ENCODE measurements around the gene ACVRL1. TPM values are rescaled to one million over a fixed set of nuclear protein-coding genes. Genes with fewer than 3 reads are reported as not detected.

The ACVRL1 gene
- total RNA-seq, 1 experiment from 2014 or later = not detected

GRCh38 chr12:51863933-51864832 lies 43.1 kb upstream of the ACVRL1 start:
- H3K27ac ChIP-seq (ENCODE audit: insufficient read length, low read depth, low read length) = no peak overlapping the region
- H3T11ph ChIP-seq (ENCODE audit: low read length) = no peak overlapping the region

More at GRCh38 chr12:51863933-51864832, 43.1 kb upstream of the ACVRL1 start:
- H2BK15ac ChIP-seq (ENCODE audit: low read depth, low read length) = no peak overlapping the region
- H2BK12ac ChIP-seq (ENCODE audit: insufficient read length, low read depth, low read length) = no peak overlapping the region
- no peak overlapping the region for H4K8ac ChIP-seq (replicated peaks; ENCODE audit: insufficient read length, low read depth, low read length)
- no peak overlapping the region for H2BK5ac ChIP-seq (ENCODE audit: insufficient read length, low read length)
- H2BK120ac ChIP-seq (ENCODE audit: low read depth, low read length, poor library complexity, severe bottlenecking) = no peak overlapping the region
- no peak overlapping the region for H4K91ac ChIP-seq (ENCODE audit: insufficient read length, low read depth, low read length)
- TF ChIP-seq, protein P1, sequence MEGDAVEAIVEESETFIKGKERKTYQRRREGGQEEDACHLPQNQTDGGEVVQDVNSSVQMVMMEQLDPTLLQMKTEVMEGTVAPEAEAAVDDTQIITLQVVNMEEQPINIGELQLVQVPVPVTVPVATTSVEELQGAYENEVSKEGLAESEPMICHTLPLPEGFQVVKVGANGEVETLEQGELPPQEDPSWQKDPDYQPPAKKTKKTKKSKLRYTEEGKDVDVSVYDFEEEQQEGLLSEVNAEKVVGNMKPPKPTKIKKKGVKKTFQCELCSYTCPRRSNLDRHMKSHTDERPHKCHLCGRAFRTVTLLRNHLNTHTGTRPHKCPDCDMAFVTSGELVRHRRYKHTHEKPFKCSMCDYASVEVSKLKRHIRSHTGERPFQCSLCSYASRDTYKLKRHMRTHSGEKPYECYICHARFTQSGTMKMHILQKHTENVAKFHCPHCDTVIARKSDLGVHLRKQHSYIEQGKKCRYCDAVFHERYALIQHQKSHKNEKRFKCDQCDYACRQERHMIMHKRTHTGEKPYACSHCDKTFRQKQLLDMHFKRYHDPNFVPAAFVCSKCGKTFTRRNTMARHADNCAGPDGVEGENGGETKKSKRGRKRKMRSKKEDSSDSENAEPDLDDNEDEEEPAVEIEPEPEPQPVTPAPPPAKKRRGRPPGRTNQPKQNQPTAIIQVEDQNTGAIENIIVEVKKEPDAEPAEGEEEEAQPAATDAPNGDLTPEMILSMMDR (conservative IDR thresholded peaks at IDR 0.05) = no peak
- Mint-ChIP-seq H3K27me3 (ENCODE audit: low read depth) (peaks cover 60% of the 10 kb centered on the region), H3K36me3 (ENCODE audit: insufficient read depth in 1 of 3, low read depth in 3 of 3) (no peaks in the 10 kb centered on the region), H3K4me3 (peak overlapping the region; percentile 79 to 83), H3K4me1 (peaks cover 64 to 70% of the 10 kb centered on the region in 2 experiments), H3K27ac (peak overlapping the region; percentile 64 to 78 (median 69); a peak in 3 of 7 replicates), H3K9me3 (peaks cover 0 to 2% of the 10 kb centered on the region in 2 experiments; a peak in 2 of 5 replicates)
- peaks cover 10% of the 10 kb centered on the region; the same call in 1 of the 2 replicates for H3K4me1 ChIP-seq (ENCODE audit: insufficient read depth, low read length)
- H2BK20ac ChIP-seq (ENCODE audit: low read depth, low read length, poor library complexity, severe bottlenecking) = no peak overlapping the region
- H4K20me1 ChIP-seq (ENCODE audit: control insufficient read depth, insufficient read depth, insufficient read length) = no peaks in the 10 kb centered on the region
- no peak overlapping the region for H2AK5ac ChIP-seq (ENCODE audit: insufficient read length, low read length)
- H3K14ac ChIP-seq (ENCODE audit: insufficient read depth, low read length) = no peak overlapping the region
- peak; percentile 93 for DNase-seq
- WGBS (ENCODE audit: extremely low coverage, insufficient read length, low lambda C conversion rate) = no CpG with 5 or more reads among the region's 53 CpGs
- H3K56ac ChIP-seq (ENCODE audit: insufficient read length, low read depth, low read length) = no peak overlapping the region
- peaks cover 20% of the 10 kb centered on the region for H3K23me2 ChIP-seq (ENCODE audit: insufficient read length, low read depth, low read length, poor library complexity, severe bottlenecking)
- H3K18ac ChIP-seq (ENCODE audit: insufficient read length, low read depth, low read length) = no peak overlapping the region
- H3K27me3 ChIP-seq (ENCODE audit: insufficient read depth, low read length) = peaks cover 6% of the 10 kb centered on the region; the same call in 1 of the 2 replicates
- H3K4me2 ChIP-seq (ENCODE audit: insufficient read depth, insufficient read length, low read length) = peak overlapping the region; percentile 69
- H3K23ac ChIP-seq (ENCODE audit: insufficient read length, low read depth, low read length) = no peak overlapping the region
- no peak overlapping the region for H3K9ac ChIP-seq (ENCODE audit: extremely low read depth, insufficient read length, low read length)
- no peaks in the 10 kb centered on the region for H3K79me1 ChIP-seq (ENCODE audit: insufficient read depth, low read depth, low read length, poor library complexity, severe bottlenecking)
- no peak overlapping the region for H3K4ac ChIP-seq (ENCODE audit: low read depth, low read length)
- H4K5ac ChIP-seq (ENCODE audit: insufficient read length, low read depth, low read length) = no peak overlapping the region
- no peaks in the 10 kb centered on the region for H3K9me3 ChIP-seq (ENCODE audit: control insufficient read depth, low read depth, low read length)
- H3K79me2 ChIP-seq (ENCODE audit: insufficient read depth, low read length) = no peaks in the 10 kb centered on the region
- no peak overlapping the region for H2AFZ ChIP-seq (ENCODE audit: low read length)
